GM18520 (cell line): ENCODE measurements around the gene PTGDS.

Source experiments
- ATAC-seq: cut with Tn5 transposase; IDR thresholded peaks from one replicate; pipeline ENCODE4 v1.9.1; 2021; ENCODE audit not compliant: unreplicated experiment

The PTGDS gene

DNA sequence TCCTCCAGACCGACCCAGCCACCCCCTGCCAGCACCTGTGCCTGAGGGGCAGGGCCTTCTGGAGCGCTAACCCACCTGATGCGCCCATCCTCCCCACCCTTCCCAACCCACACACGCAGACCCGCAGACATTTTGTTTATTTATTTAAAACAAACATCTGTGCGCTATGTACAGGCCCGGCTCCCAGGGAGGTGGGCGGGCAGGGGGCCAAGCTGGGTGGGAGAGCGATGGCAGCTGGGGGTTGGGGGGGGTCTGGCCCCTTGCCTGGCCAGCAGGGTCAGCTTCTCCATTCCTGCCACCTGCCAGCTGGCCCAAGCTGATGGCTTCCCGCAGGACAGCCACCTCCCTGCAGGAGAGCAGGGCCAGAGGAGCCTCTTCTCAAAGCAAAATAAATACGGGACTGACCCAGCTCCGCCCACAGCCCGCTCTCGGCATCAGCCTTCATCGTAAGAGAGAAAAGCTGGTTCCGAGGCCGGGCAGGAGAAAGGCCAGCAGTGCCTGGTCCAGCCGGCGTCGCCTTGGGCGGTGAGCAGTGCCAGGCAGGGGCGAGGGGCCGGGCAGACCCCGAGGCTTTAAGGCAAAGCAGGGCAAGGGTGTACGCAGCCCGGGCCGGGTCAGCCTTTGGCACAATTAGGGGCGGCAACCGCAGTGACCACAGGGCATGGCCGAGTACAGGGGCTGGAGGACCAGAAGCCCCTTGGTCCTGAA, 30.0 kb downstream of the PTGDS start:
- ATAC-seq: no peak

DNA sequence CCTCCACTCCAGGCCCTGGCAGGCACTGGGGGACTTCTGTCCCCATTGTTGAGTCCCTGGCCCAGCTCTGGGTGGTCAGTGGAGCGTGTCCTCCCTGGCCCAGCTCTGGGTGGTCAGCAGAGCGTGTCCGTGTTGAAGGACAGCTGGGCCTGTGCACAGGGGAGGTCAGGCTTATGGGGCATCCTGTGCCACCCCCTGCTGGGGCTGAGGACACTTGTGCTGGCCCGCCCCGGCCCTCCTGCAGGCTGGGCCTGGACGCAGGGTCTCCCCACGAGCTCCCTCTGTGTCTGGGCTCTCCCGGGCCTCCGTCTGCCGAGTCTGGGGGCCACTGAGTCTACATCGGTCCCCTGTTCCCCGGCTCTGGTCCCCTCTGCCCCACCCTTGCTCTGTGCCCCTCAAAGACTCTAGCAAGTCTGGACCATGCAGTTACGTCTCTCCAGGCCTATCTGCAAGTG, 30.5 kb downstream of the PTGDS start:
- ATAC-seq: no peak

DNA sequence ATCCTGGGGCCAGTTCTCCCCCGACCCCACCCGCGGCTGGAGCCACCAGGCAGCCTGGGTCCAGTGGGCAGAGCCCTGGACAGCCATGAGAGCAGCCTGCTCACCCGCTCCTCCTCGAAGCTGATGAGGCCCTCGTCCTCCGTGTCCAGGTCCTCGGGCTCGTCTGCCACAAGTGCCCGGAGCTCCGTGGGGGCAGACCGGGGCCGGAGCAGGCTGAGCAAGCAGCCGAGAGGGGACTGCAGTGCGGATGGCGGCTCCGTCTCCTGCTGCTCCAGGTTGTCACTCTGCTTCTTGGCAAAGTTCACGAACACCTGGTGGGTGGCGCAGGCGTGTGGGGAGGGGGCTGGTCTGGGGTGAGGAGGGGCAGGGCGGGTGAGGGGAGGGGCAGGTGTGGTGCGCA, 31.0 kb downstream of the PTGDS start:
- no peak for ATAC-seq

DNA sequence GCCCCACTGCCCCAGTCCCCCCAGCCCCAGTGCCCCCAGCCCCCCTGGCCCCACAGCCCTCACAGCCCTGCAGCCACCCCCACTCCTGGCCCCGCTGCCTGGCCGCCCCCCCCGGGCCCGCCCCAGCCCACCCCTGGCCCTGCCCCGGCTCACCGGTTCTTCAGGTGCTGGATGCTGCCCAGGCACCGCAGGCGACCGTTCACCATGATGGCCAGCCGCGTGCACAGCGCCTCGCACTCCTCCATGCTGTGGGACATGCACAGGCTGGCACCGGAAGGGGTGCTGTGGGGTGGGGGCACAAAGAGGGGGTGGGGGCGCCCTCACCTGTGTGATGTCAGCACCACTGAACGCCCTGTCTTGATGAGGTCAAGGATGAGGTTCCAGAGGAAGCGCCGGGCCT, 31.9 kb downstream of the PTGDS start:
- no peak for ATAC-seq

DNA sequence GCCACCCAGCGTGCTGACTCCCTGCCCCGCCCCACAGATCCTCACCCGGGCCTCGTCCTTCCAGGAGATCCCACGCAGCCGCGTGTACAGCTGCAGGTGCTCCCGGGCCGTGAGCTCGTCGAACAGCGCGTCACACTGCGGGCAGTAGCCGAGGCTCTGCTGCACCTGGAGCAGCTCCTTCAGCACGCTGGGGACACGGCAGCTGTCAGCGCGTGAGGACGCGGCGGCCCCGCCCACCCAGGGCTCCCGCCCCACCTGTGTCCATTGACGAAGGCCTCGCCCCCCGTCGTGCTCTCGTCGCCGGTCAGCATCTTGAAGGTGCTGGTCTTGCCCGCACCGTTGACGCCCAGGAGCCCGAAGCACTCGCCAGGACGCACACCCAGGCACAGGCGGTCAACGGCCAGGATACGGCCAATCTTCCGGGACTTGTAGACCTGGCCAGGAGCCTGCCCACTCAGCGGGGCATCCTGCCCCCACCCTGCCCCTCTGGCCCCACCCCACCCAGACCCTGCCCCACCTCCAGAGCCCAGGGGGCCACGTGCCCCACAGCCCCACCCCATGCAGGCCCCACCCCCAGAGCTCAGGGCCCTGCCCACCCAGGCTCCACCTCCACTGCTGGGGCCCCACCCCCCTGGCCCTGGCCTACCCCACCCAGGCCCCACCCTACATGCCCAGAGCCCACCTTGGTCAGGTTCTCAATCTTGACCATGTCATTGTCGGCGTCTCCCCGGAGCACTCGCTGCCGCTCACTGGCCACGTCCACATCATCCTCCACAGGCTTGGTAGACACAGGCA, 32.8 kb downstream of the PTGDS start:
- ATAC-seq: no peak

DNA sequence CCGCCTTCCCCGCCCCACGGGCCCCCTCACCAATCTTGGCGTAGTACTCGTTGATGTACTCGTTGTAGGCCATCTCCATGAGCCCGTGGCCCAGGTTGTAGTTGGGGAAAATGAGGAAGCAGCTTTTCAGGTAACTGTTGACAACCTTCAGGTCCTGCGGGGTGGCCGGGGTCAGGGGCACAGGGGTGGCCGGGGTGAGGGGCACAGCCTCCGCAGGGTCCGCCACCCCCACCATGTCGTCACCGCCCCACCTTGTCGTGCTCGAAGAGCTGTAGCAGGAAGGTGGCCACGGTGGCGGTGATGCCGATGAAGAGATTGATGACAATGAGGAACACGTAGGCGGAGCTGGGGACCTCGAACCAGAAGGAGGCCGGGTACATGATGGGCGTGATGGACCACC, 33.9 kb downstream of the PTGDS start:
- ATAC-seq: no peak

DNA sequence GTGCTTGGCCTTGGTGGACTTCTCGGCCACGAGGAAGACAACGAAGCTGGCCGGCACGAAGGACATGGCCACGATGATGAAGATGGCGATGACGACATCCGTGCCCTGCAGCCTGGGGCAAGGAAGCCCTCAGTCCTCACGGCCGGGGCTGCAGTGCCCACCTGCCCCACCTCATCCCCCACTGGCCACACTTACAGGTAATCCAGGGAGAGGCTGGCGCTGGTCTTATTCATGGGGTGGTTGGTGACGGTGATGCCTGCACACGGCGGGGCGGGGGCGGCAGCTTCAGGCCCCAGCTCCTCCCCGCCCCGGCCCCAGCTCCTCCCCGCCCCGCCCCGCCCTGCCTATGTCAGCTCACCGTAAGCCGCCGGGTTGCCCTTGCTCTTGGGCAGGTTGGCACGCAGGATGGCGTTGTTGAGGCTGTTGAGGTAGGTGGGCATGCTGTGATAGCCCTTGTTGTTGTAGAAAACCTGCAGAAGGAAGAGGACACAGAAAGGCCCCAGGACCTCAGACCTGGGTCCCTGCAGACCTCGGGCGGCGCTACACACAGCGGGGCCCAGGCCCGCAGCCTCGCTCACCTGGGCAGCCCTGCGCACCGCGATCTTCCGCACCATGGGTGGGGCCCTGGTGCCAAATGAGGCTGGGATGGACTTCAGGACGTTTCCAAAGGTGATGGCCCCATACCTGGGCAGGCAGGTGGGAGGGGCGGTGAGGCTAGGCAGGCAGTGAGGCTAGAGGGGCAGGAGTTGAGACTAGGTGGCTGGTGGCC, 34.8 kb downstream of the PTGDS start:
- ATAC-seq: no peak

DNA sequence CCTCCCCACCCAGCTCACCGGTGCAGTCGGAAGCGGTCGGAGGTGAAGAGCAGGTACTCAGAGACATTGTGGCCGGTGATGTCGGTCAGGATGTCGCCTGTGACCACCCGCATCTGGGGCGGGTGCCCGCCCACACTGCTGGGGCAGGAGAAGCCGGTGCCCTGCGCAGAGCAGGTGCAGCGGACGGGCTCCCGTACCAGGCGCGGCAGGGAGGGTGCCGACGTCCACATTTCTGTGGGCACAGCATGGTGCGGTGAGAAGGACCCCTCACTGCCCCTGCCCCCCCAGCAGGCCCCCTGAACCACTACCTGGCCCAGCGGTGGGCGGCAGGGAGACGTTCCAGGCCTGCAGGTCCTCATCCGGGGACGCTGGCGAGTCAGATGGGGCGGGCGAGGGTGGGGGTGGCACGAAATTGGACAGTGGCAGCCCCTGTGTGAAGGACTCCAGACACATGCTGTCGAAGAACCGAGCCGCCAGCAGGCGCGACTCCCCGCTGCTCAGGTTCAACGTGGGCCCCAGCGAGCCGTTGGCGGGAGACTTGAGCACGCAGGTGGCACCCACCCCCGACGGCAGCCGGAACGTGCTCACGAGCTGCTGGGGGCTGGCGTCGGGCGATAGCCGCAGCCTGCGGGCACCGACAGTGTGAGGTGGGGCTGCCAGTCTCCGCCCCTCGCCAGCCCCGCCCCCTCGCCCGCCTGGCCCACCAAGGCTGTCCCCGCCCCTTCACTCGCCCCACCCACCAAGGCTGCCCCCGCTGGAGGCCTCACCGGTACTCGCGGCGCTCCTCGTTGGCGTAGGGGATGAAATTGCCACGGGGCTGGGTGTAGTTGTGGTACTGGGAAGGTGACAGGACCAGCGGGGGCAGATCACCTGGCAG, 35.6 kb downstream of the PTGDS start:
- ATAC-seq: no peak

DNA sequence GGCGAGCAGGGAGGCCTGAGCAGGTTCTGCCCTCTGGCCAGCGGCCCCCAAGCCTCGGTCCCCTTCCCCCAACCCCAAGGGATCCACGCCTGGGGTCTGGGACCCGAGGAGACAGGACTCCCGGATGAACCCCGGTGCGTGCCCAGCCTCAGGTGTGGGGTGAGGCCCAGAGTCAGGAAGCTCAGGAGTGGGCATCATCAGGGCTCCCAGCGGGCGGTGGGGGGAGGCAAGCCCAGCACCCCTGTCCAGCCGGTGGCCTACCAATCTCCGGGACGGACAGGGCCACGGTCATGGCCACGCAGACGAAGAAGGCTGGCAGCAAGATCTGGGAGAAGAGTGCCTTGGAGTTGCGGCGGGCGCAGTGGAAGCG, 36.3 kb downstream of the PTGDS start:
- ATAC-seq: no peak

DNA sequence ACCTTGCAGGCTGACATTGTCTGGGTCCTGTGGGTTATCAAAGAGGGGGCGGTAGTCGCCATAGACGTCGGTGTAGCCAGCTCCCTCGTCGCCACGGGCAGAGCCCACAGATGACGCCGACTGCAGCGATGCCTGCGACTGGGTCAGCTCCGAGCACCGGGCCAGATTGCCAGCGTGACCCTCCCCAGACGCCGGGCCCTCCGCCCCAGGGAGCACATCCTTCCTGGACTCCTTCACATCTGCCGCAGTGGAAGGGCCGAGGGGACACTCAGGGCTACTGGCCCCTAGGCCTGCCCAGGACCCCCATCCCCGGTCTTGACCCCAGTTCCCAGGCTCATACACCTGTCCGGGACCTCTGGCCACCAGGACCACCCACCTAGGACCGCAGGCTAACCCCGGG, 36.9 kb downstream of the PTGDS start:
- ATAC-seq: no peak

DNA sequence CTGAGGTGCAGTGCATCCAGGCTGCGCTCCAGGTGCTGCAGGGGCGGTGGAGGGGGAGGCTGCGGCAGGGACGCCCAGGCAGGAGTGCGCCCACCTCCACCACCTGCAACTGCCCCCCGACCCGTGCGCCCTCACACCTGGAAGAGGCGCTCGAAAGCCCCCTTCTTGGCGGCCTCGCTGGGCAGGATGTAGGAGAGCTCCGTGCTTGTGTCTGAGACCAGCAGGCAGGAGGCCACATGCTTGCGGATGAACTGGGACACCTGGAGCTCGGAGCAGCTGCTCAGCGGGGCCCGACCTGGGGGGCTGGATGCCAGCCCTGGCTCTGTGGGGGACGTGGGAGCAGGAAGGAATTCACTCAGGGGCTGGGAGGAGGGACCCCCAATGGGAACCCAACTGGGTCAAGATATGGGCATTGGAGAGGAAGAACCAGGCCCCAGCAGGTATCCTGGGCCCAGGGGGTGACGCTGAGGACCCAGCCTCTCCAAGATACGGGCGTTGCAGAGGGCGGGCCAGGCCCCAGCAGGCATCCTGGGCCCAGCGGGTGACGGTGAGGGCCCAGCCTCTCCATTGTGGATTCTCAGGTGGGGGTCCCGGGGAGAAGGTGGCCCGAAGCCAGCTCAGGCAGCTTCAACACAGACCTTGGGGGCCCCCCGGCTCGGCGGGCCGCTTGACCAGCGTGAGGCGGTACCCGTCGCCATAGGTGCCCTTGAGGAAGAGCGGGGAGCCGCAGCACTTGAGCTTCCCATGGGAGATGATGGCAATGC, 37.7 kb downstream of the PTGDS start:
- no peak for ATAC-seq

DNA sequence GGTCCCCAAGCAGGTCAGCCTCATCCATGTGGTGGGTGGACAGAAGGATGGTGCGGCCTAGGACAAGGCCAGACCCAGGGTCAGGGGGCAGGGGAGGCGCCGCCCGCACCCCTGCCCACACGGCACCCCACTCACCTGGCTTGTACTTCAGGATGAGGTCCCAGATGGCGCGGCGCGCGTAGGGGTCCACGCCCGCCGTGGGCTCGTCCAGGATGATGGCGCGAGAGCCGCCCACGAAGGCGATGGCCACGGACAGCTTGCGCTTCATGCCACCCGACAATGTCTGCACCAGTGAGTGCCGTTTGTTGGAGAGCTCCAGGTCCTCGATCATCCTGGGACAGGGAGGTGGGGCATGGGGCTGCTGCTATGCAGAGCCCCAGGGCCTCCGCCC, 38.2 kb downstream of the PTGDS start:
- no peak for ATAC-seq

DNA sequence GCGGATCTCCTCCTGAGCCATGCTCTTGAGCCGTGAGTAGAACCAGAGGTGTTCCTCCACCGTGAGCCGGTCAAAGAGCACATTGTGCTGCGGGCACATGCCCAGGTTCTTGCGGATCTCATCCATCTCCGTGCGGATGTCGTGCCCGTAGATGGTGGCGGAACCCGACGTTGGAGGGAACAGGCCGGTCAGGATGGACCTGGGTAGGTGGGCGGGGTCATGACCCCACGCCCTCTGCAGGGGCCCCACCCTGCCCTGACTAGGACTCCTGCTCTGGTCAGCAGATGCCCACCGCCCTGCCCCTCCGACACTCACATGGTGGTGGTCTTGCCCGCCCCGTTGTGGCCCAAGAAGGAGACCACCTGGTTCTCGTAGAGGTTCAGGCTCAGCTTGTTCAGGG, 38.7 kb downstream of the PTGDS start:
- no peak for ATAC-seq

DNA sequence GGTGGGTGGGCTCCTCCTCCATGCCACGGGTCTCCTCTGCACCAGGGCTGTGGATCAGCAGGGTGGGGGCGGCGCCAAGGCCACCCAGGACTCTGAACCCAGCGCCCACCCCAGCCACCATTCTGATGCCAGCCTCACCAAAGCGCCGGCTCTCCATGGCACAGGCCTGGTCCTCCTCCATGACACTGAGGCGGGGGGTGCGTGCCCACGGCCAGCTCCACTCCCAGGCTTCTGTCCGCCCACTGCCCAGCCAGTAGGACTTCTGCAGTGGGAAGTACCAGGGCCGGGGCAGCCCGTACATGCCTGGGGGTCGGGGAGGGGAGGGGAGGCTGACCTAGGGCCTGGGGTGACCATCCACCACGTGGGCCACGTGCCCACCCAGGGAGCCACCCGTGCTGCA, 39.1 kb downstream of the PTGDS start:
- no peak for ATAC-seq

DNA sequence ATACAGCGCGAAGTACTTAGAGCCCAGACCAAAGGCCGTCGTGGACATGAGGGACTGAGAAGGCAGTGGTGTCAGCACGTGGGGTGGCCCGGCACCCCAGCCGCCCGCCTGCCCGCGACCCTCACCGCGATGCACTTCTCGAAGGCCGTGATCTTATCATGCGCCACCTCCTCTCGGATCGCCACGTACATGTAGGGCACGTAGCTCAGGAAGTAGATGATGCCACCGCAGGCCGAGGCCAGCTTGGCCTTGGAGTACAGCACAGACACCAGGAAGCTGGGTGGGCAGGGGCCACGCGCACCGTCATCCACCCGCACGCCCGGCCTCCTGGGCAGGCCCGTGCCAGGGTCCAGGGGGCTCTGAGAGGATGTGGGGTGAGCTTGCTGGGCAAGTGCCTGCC, 39.8 kb downstream of the PTGDS start:
- ATAC-seq: no peak

DNA sequence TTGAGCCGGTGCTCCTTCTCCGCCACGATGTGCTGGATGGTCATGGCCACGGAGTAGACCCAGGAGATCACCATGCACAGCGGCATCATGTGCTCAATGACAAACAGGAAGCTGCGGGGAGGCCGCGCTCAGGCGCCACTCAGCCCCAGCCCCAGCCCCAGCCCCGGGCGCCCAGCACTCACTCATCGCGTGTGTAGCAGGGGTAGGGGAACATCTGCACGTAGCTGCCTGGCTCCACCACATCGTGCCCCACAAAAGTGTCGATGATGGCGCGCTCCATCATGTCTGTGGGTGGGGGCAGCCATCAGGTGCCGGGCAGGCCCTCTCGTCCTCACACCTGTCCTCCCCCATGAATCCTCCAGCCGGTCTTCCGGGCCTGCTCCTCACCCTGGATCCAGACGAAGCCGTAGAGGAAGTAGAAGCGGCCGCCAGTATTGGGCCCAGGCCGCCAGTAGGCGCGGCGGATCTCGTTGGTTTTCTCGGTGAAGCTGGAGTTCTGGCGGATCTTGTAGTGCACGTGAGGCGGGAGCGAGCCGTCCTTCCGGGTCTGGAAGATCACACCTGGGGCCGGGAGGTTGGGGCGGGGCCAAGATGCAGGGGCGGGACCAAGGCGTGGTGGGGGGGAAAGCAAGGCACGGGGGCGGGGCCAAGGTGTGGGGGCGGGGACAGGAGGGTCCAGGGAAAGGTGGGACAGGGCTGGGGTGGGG, 40.6 kb downstream of the PTGDS start:
- ATAC-seq: no peak

DNA sequence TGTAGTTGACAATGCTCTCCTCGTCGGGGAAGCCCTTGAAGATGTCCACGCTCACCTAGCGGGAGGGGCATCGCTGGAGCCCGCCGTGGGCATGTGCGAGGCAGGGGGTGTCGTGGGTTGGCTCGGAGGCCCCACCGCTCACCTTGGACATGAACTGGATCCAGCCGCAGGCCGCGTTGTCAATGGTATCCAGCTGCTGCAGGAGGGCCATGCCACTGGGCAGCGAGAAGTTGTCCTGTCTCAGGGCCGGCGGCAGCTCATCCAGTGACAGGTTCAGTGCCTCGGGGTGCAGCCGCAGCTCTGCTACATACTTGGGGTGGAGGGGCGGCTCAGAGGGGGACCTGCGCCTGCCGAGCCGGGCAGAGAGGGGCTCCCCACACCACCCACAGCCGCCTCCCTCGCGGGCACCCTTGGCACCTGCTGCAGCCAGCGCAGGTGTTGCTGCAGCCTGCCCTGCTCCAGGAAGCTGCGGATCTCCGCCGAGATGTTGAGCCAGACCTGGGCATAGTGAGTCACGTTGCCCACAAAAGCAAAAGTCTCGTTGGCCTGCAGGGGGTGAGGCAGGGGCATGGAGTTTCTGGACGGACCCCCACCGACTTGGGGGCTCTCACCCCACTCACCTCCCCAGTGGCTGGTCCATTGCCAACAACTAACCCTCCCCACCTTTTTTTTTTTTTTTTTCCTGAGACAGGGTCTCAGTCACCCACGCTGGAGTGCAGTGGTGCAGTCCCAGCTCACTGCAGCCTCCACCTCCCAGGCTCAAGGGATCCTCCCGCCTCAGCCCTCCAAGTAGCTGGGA, 41.7 kb downstream of the PTGDS start:
- ATAC-seq: no peak

DNA sequence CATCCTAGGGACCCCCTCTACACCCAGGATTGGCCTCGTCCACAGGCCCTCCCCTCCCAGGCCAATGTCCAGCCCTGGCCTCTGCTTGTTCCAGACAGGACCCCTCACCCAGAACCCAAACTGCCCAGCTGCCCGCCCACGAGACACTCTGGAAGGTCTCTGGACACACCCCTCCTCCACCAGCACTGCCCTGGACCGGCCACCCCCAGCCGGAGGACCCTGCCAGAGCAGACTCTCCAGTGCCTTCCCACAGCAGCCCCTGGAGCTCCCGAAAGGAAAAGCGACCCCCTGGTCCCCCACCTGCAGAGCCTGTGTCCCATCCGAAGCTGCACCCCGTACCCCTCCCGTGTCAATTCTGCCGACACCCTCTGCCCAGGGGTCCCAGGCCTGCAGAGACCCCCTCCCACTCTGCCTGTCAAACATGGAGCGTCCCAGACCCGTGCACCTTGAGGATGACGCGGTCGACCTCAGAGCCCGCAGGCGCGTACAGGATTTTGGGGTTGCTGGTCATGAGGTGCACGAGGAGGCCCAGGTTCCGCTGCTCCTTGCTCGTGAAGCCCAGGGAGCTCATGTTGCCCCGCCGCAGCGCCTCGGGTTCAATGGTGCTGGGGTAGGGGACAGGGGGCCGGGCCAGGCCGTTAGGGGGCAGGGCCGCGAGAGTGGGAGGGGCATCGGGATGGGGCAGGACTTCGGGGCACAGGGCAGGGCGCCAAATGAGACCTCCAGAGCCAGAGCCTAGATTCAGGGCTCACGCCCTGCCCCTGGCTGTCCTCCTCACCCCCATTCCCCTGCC, 42.8 kb downstream of the PTGDS start:
- no peak for ATAC-seq
